K562 (cell line): Measurements from ENCODE around the gene MAPKAPK3.

Experiments
- NUFIP1 ChIP-seq: fragments of 450-650 bp; IDR thresholded peaks from 2 replicates; pipeline ENCODE4 v1.6.1; 2018; ENCODE audit not compliant: partially characterized antibody
- TF ChIP-seq, protein P1 (sequence below), 3 experiments: IDR thresholded peaks in 2 of 3; conservative IDR thresholded peaks in 1 of 3; 2 replicates each; pipeline ENCODE4 v1.5.1; 2011 to 2012; ENCODE audit warnings: low read length in 3 of 3, mild to moderate bottlenecking in 3 of 3, control low read depth in 2 of 3, improper control_type of control experiment in 1 of 3, inconsistent platforms in 1 of 3, low read depth in 1 of 3, mixed read lengths in 1 of 3, moderate library complexity in 1 of 3; ENCODE audit not compliant: insufficient read depth in 2 of 3

DNA sequence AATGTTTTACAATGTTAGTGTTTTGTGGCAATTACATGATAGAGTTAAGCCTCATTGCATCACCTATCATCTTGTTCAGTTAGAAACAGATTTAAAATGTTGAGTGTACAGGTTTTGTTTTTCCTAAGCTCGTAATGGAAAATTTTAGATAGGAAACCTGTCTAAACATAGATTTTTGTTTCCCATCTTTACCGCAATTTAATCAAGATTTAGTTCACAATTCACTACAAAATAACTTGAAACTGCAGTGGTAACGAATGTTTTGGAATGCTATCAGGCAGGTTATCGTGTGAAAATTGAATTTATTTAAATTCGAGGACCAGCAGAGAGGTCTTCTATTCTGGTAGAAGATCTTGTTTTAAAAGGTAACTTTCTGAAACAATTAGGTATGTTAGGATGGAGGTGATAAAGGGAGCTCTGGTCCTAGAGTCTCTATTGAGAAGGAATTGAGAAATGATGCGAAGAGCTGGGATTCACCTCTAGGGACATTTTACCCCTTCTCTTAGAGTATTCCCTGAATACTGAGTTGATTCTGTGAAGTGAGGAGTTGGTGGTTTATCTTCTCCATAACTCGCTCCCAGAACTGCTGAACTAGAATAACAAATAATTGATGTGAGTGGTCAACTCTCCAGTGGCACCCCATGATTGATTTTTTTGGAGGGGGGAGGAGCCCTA, 59.2 kb downstream of the MAPKAPK3 start:
- TF ChIP-seq, protein P1, sequence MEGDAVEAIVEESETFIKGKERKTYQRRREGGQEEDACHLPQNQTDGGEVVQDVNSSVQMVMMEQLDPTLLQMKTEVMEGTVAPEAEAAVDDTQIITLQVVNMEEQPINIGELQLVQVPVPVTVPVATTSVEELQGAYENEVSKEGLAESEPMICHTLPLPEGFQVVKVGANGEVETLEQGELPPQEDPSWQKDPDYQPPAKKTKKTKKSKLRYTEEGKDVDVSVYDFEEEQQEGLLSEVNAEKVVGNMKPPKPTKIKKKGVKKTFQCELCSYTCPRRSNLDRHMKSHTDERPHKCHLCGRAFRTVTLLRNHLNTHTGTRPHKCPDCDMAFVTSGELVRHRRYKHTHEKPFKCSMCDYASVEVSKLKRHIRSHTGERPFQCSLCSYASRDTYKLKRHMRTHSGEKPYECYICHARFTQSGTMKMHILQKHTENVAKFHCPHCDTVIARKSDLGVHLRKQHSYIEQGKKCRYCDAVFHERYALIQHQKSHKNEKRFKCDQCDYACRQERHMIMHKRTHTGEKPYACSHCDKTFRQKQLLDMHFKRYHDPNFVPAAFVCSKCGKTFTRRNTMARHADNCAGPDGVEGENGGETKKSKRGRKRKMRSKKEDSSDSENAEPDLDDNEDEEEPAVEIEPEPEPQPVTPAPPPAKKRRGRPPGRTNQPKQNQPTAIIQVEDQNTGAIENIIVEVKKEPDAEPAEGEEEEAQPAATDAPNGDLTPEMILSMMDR (IDR thresholded peaks at IDR 0.05 in 2 of 3, conservative IDR thresholded peaks at IDR 0.05 in 1 of 3; ENCODE audit: insufficient read depth in 2 of 3, low read depth in 1 of 3, low read length in 3 of 3): no peak
- TF ChIP-seq NUFIP1: no peak
